K562 (cell line): ENCODE results near the gene PHB1. TPM values are rescaled to one million over a fixed set of nuclear protein-coding genes. Genes with fewer than 3 reads are reported as not detected.

Experiments used
- ATAC-seq: fragments of 200-7000 bp; cut with Tn5 transposase; 3 replicates; pipeline ENCODE4 v1.9.1; 2020; ENCODE audit warnings: moderate library complexity
- BruUV-seq: library from RNA; stranded (reverse); fragments of 400-500 nt; replicated peaks from 2 replicates; lab custom pipeline; 2021; lab: Mats Ljungman, UMichigan
- CTCF ChIA-PET: fragments of 300-600 bp; formaldehyde crosslinking; extraction: SDS; loops from one replicate; lab custom pipeline; 2021; ENCODE audit warnings: low intra/inter-chr PET ratio; lab: Yijun Ruan, JAX
- POLR2A ChIA-PET: fragments of 300-600, 350-650 bp; sonication (Branson Sonifier 250); formaldehyde crosslinking; extraction: SDS; loops from one replicate; lab custom pipeline; 2021; ENCODE audit warnings: antibody characterized with exemption, inconsistent platforms; lab: Yijun Ruan, JAX
- DNase-seq, 4 experiments: peaks; one replicate each; pipeline versions ENCODE4 v3.0.0 to v3.0.0-alpha.2; 2011 to 2018; ENCODE audit warnings: low spot score in 3 of 4, mixed read lengths in 3 of 4; ENCODE audit errors: extremely low read depth in 1 of 4
- FAIRE-seq: peaks from 2 replicates; lab custom pipeline; 2011; peaks lifted over from hg19 to GRCh38; lab: Jason Lieb, UNC
- H2AFZ ChIP-seq: 2 replicates; pipeline ENCODE4 v1.6.0; 2011; ENCODE audit warnings: low read depth, low read length, control low read depth, inconsistent platforms
- H3K27ac ChIP-seq: fragments of 200-600 bp; 3 replicates; pipeline ENCODE4 v1.8.0; 2011; ENCODE audit warnings: low read depth, mild to moderate bottlenecking, control low read depth, inconsistent platforms, low read length, moderate library complexity, mixed read lengths; ENCODE audit errors: extremely low read depth
- H3K27me3 ChIP-seq, 2 experiments: fragments of 300-600 bp in 1 of 2; 2 replicates in 1 of 2; 3 replicates in 1 of 2; pipeline versions ENCODE4 v1.6.0 to v1.8.0; 2011; ENCODE audit warnings: inconsistent platforms in 2 of 2, low read length in 2 of 2, mild to moderate bottlenecking in 1 of 2, mixed read lengths in 1 of 2, moderate library complexity in 1 of 2; ENCODE audit not compliant: control insufficient read depth in 2 of 2, insufficient read depth in 2 of 2
- H3K36me3 ChIP-seq: fragments of 300-600 bp; 3 replicates; pipeline ENCODE4 v1.8.0; 2011; ENCODE audit warnings: mild to moderate bottlenecking, low read length, inconsistent platforms; ENCODE audit not compliant: control insufficient read depth, insufficient read depth
- H3K4me1 ChIP-seq, 2 experiments: fragments of 200-600 bp in 1 of 2; replicated peaks in 1 of 2; 2 replicates in 1 of 2; 3 replicates in 1 of 2; pipeline versions ENCODE4 v1.5.1 to v1.8.0; 2011; ENCODE audit warnings: inconsistent platforms in 2 of 2, low read length in 2 of 2, mild to moderate bottlenecking in 1 of 2, mixed read lengths in 1 of 2, moderate library complexity in 1 of 2; ENCODE audit not compliant: control insufficient read depth in 2 of 2, insufficient read depth in 2 of 2
- H3K4me2 ChIP-seq: 2 replicates; pipeline ENCODE4 v1.6.1; 2011; ENCODE audit warnings: low read length, control low read depth, inconsistent platforms, mixed read lengths; ENCODE audit not compliant: insufficient read depth
- H3K4me3 ChIP-seq: fragments of 200-600 bp; sonication (generic), shearing (Covaris generic); 2 replicates; pipeline ENCODE4 v1.5.1; 2016; ENCODE audit warnings: control low read depth, inconsistent platforms
- H3K79me2 ChIP-seq: fragments of 200-600 bp; 3 replicates; pipeline ENCODE4 v1.8.0; 2011; ENCODE audit warnings: low read length, inconsistent platforms; ENCODE audit not compliant: control insufficient read depth, insufficient read depth
- H3K9ac ChIP-seq, 2 experiments: 2 replicates each; pipeline versions ENCODE4 v1.6.0 to v1.6.1; 2011; ENCODE audit warnings: low read depth in 2 of 2, low read length in 2 of 2, control low read depth in 1 of 2, inconsistent platforms in 1 of 2, mild to moderate bottlenecking in 1 of 2, mixed read lengths in 1 of 2; ENCODE audit not compliant: insufficient read depth in 1 of 2
- H3K9me1 ChIP-seq: one replicate; pipeline ENCODE4 v1.6.0; 2011; ENCODE audit warnings: inconsistent platforms, mild to moderate bottlenecking, low read length, moderate library complexity; ENCODE audit not compliant: control insufficient read depth, insufficient read depth
- H3K9me3 ChIP-seq: replicated peaks from 2 replicates; pipeline ENCODE4 v1.5.1; 2011; ENCODE audit warnings: low read depth, low read length, inconsistent platforms; ENCODE audit not compliant: control insufficient read depth, insufficient read depth
- H4K20me1 ChIP-seq: replicated peaks from 2 replicates; pipeline ENCODE4 v1.6.1; 2011; ENCODE audit warnings: low read length, inconsistent platforms, mixed read lengths; ENCODE audit not compliant: control insufficient read depth, insufficient read depth
- DEAF1 ChIP-seq: fragments of 450-650 bp; formaldehyde crosslinking; IDR thresholded peaks from 2 replicates; pipeline ENCODE4 v1.4.0; 2020; ENCODE audit warnings: mild to moderate bottlenecking, moderate library complexity
- ETV5 ChIP-seq: sonication (generic); formaldehyde crosslinking; IDR thresholded peaks from 2 replicates; pipeline ENCODE4 v1.4.0; 2020; ENCODE audit warnings: low read depth, mild to moderate bottlenecking, missing genetic modification reagents
- FOXA3 ChIP-seq, 2 experiments: fragments of 450-650 bp in 1 of 2; sonication (generic) in 1 of 2; formaldehyde crosslinking; IDR thresholded peaks in 1 of 2; conservative IDR thresholded peaks in 1 of 2; 2 replicates each; pipeline versions ENCODE4 v1.4.0 to v1.8.0; 2020 to 2022; ENCODE audit warnings: mild to moderate bottlenecking in 2 of 2, missing genetic modification reagents in 1 of 2
- NCOA4 ChIP-seq: fragments of 450-650 bp; IDR thresholded peaks from 2 replicates; pipeline ENCODE4 v1.6.1; 2018; ENCODE audit warnings: mild to moderate bottlenecking; ENCODE audit not compliant: partially characterized antibody
- ZBTB49 ChIP-seq: sonication (generic); formaldehyde crosslinking; IDR thresholded peaks from 2 replicates; pipeline ENCODE4 v1.8.0; 2022; ENCODE audit warnings: missing genetic modification reagents, mild to moderate bottlenecking, borderline replicate concordance
- ZNF175 ChIP-seq: fragments of 200-800 bp; sonication (Bioruptor generic); IDR thresholded peaks from 2 replicates; pipeline ENCODE4 v1.6.1; 2016; ENCODE audit warnings: low read depth, mild to moderate bottlenecking, missing genetic modification characterization, missing compliant biosample characterization
- ZNF395 ChIP-seq: fragments of 200-800 bp; sonication (Bioruptor generic); IDR thresholded peaks from 2 replicates; pipeline ENCODE4 v1.6.1; 2017; ENCODE audit warnings: missing genetic modification characterization, missing compliant biosample characterization
- ZNF76 ChIP-seq: fragments of 250-450 bp; sonication (Bioruptor Pico); IDR thresholded peaks from 2 replicates; pipeline ENCODE4 v1.4.0; 2020; ENCODE audit warnings: mild to moderate bottlenecking, moderate library complexity, borderline replicate concordance
- WGBS: fragments of 100-300 bp; shearing (Covaris generic); methylation state at CpG from one replicate; pipeline ENCODE4 v1.1.6; 2016; ENCODE audit warnings: low coverage, mixed read lengths; ENCODE audit not compliant: insufficient coverage; ENCODE audit errors: missing lambda C conversion rate; 5-methylcytosine and 5-hydroxymethylcytosine counted together
- in situ Hi-C: fragments of 300-500 bp; cut with MboI; formaldehyde crosslinking; loops from 4 replicates; pipeline ENCODE4 v1.15.0; 2018; ENCODE audit warnings: inconsistent platforms, mixed read lengths
- intact Hi-C: fragments of 100-400 bp; cut with micrococcal nuclease; formaldehyde crosslinking; loops from 2 replicates; pipeline ENCODE4 v1.14.2; 2022
- polyA plus RNA-seq, 8 experiments: library from polyadenylated mRNA; depleted of rRNA in 4 of 8; stranded (reverse) in 5 of 8; unstranded in 3 of 8; fragments of >200 nt; fragmentation: Nextera tagmentation in 2 of 8; fragmentation: Illumina TruSeq in 1 of 8; extraction: Ambion mirVana in 2 of 8; extraction: Trizol in 1 of 8; gene quantifications; 2 replicates each; pipeline versions ENCODE4 v1.2.1 to v1.2.3, GENCODE V29; 2011 to 2014; ENCODE audit warnings: inconsistent platforms in 1 of 8, missing spikeins in 1 of 8
- total RNA-seq, 7 experiments: library from RNA; depleted of rRNA in 6 of 7; stranded (reverse); fragments of >200 nt in 6 of 7; fragmentation: Illumina TruSeq in 2 of 7; extraction: Trizol in 2 of 7; gene quantifications; 2 replicates each; pipeline versions ENCODE4 v1.2.1 to v1.2.3, GENCODE V29; 2011 to 2021; ENCODE audit warnings: low replicate concordance in 1 of 7

Gene PHB1
- total and polyA plus RNA-seq, 9 of the 15 experiments (the other 6 are each of a cell fraction or from before 2014, with no cell fraction given) = 191 to 818 (median 349) TPM

- TF ChIP-seq DEAF1 (CRISPR knock-in tag) = peak; percentile 33; the same call in 1 of the 2 replicates
These were observed 20.4 kb upstream of the PHB1 start (continued) for GRCh38 chr17:49434821-49435670.

GRCh38 chr17:49433000-49433694, 18.5 kb upstream of the PHB1 start:
- no peak for TF ChIP-seq ZNF395
- TF ChIP-seq ZBTB49 = no peak
- no peak for TF ChIP-seq ZNF76 (CRISPR knock-in tag)
- no peak for TF ChIP-seq ETV5 (CRISPR knock-in tag)
- TF ChIP-seq ZNF175 (CRISPR knock-in tag) = no peak
- no peak for TF ChIP-seq NCOA4
- TF ChIP-seq FOXA3 (CRISPR knock-in tag; conservative IDR thresholded peaks at IDR 0.05 in 1 of 2, IDR thresholded peaks at IDR 0.05 in 1 of 2) = no peak
- in situ Hi-C loops = no loop called here
- BruUV-seq = no TSS peak
- DNase-seq = no peak
- Histone ChIP-seq H3K36me3 (no peaks in the 10 kb centered on the region), H3K27ac (no peak overlapping the region), H3K79me2 (no peaks in the 10 kb centered on the region), H3K9me1 (peaks cover 2% of the 10 kb centered on the region), H3K4me1 (no peaks in the 10 kb centered on the region), H3K4me3 (no peak overlapping the region), H2AFZ (no peak overlapping the region), H3K9ac (no peak overlapping the region; a peak in 1 of 4 replicates), H3K9me3 (no peaks in the 10 kb centered on the region), H4K20me1 (no peaks in the 10 kb centered on the region; the same call in 1 of the 2 replicates), H3K27me3 (peaks cover 12 to 30% of the 10 kb centered on the region in 2 experiments; a peak in 3 of 5 replicates), H3K4me2 (no peak overlapping the region)
- FAIRE-seq = no peak
- CTCF ChIA-PET = no interaction called here
- intact Hi-C loops = no loop called here
- POLR2A ChIA-PET = interaction anchor here (1.5 kb wide), 1 partner anchor 266 kb away, joined by 5 read pairs; no protein-coding TSS in a partner anchor
- no peak for ATAC-seq
- WGBS = 3% methylated on average over 4 of the region's 4 CpGs
